Left cardiac atrium (tissue), 4 donors: ENCODE measurements around the gene PPP1R26. TPM values are rescaled to one million over a fixed set of nuclear protein-coding genes. Genes with fewer than 3 reads are reported as not detected.
A peak's percentile ranks its signal among the peaks of the same experiment; 100 is the strongest.
"Not testable (repeated sequence)": the region's sequence is repeated elsewhere in the genome, so short reads cannot be mapped to it uniquely, and the experiment has no call there.

Source experiments
- ATAC-seq, 2 donors: fragments of 200-7000 bp; cut with Tn5 transposase; one replicate each; pipeline ENCODE4 v1.9.1; 2020; ENCODE audit warnings: mild to moderate bottlenecking in 2 of 2, moderate library complexity in 2 of 2
- DNase-seq: peaks from one replicate; pipeline ENCODE4 v3.0.0-alpha.2; 2020
- intact Hi-C, 2 donors: fragments of 100-400 bp; cut with DNase I; formaldehyde crosslinking; loops; one replicate each; pipeline versions ENCODE4 v1.14.1 to v1.15.1; 2022 to 2023
- total RNA-seq, 2 donors: library from RNA; stranded (reverse); fragmentation: NEBNext Ultra II Directional; extraction: Animal tissue kit (Norgen Biotek cat#: 25700); gene quantifications; one replicate each; pipeline ENCODE4 v1.2.1, GENCODE V29; 2021
- donor health status: DM: no; HTN: yes; CAD: no.
- donor health status: DM: no; HTN: yes; CAD: no; lungs with severe emphysema.
- donor health status: DM: yes; HTN: yes; CAD: no.
- donor health status: Dilated cardiomyopathy.

The PPP1R26 gene
- total RNA-seq, 2 donors from 2014 or later: 17.5 to 17.6 TPM

GRCh38 chr9:135455401-135456030 lies 24.1 kb upstream of the PPP1R26 start:
- no peak for ATAC-seq
- intact Hi-C loops: no loop called here
- DNase-seq: no peak

GRCh38 chr9:135456436-135457104 lies 23.0 kb upstream of the PPP1R26 start:
- intact Hi-C loops: no loop called here
- ATAC-seq (no peak), DNase-seq (no peak)

GRCh38 chr9:135458478-135458877 lies 21.1 kb upstream of the PPP1R26 start:
- DNase-seq, intact Hi-C loops, ATAC-seq: not testable (repeated sequence)

- ATAC-seq: no peak
- no peak for DNase-seq
- intact Hi-C loops: no loop called here
Observed at GRCh38 chr9:135461936-135462335, 17.6 kb upstream of the PPP1R26 start.

- intact Hi-C loops: no loop called here
- DNase-seq (no peak), ATAC-seq (peak in 1 of 2 donors; percentile 41)
Observed at GRCh38 chr9:135463140-135463539, 16.4 kb upstream of the PPP1R26 start.

GRCh38 chr9:135464181-135464580 lies 15.4 kb upstream of the PPP1R26 start:
- DNase-seq (no peak), ATAC-seq (no peak)
- intact Hi-C loops: no loop called here

GRCh38 chr9:135468854-135469521 lies 10.6 kb upstream of the PPP1R26 start:
- no peak for DNase-seq
- ATAC-seq: peak in 1 of 2 donors; percentile 56
- intact Hi-C loops: no loop called here

- ATAC-seq (no peak), DNase-seq (no peak)
- intact Hi-C loops: no loop called here
Observed at GRCh38 chr9:135471791-135472640, 7.6 kb upstream of the PPP1R26 start.

GRCh38 chr9:135473972-135474543 lies 5.5 kb upstream of the PPP1R26 start:
- DNase-seq: no peak
- intact Hi-C loops: no loop called here
- ATAC-seq: no peak

GRCh38 chr9:135474915-135475314 lies 4.7 kb upstream of the PPP1R26 start:
- intact Hi-C loops: no loop called here
- ATAC-seq: no peak

GRCh38 chr9:135476561-135477355 lies 2.8 kb upstream of the PPP1R26 start:
- DNase-seq (no peak), ATAC-seq (no peak)
- intact Hi-C loops: no loop called here

More at GRCh38 chr9:135474915-135475314, 4.7 kb upstream of the PPP1R26 start:
- no peak for DNase-seq

- DNase-seq: no peak
- no peak for ATAC-seq
- intact Hi-C loops: no loop called here
Observed at GRCh38 chr9:135478191-135478590, 1.4 kb upstream of the PPP1R26 start.

GRCh38 chr9:135478829-135479468 lies 633 bp upstream of the PPP1R26 start:
- ATAC-seq (peak; percentile 62 to 68), DNase-seq (peak; percentile 52)
- intact Hi-C loops: no loop called here

- intact Hi-C loops: no loop called here
- DNase-seq: peak; percentile 54
Observed at GRCh38 chr9:135480071-135480939, 723 bp downstream of the PPP1R26 start.

GRCh38 chr9:135480940-135481310 lies 1.3 kb downstream of the PPP1R26 start:
- intact Hi-C loops: no loop called here
- no peak for ATAC-seq

More at GRCh38 chr9:135480071-135480939, 723 bp downstream of the PPP1R26 start:
- ATAC-seq: peak; percentile 66 to 80

GRCh38 chr9:135482015-135482754 lies 2.6 kb downstream of the PPP1R26 start:
- ATAC-seq (no peak), DNase-seq (no peak)
- intact Hi-C loops: no loop called here

More at GRCh38 chr9:135480940-135481310, 1.3 kb downstream of the PPP1R26 start:
- DNase-seq: no peak
